OCI-LY1 (cell line): ENCODE measurements around the gene BRICD5.

Experiments
- H2AFZ ChIP-seq: fragments of 200-600 bp; sonication (generic), shearing (Covaris generic); 2 replicates; pipeline ENCODE4 v1.6.0; 2014; ENCODE audit warnings: antibody characterized with exemption, mild to moderate bottlenecking, low read length
- H3F3A ChIP-seq: fragments of 200-600 bp; sonication (generic), shearing (Covaris generic); 2 replicates; pipeline ENCODE4 v1.6.0; 2014; ENCODE audit warnings: mild to moderate bottlenecking, antibody characterized with exemption, low read length, moderate library complexity; ENCODE audit not compliant: insufficient read depth
- H3K27ac ChIP-seq: fragments of 200-600 bp; sonication (generic); 2 replicates; pipeline ENCODE4 v1.5.1; 2014; ENCODE audit warnings: low read length, mixed run types, mild to moderate bottlenecking, low read depth; ENCODE audit not compliant: poor library complexity, severe bottlenecking
- H3K27me3 ChIP-seq: fragments of 200-600 bp; sonication (generic); 2 replicates; pipeline ENCODE4 v1.6.0; 2014; ENCODE audit warnings: antibody characterized with exemption, mild to moderate bottlenecking, low read length, moderate library complexity; ENCODE audit not compliant: insufficient read depth
- H3K36me3 ChIP-seq: fragments of 200-600 bp; sonication (generic); 2 replicates; pipeline ENCODE4 v1.6.1; 2014; ENCODE audit warnings: mild to moderate bottlenecking, antibody characterized with exemption, low read length, moderate library complexity, mixed read lengths; ENCODE audit not compliant: insufficient read depth
- H3K4me1 ChIP-seq: fragments of 200-600 bp; sonication (generic); 2 replicates; pipeline ENCODE4 v1.5.1; 2014; ENCODE audit warnings: mild to moderate bottlenecking, low read length, moderate library complexity; ENCODE audit not compliant: insufficient read depth, severe bottlenecking
- H3K4me2 ChIP-seq: fragments of 200-600 bp; sonication (generic), shearing (Covaris generic); 2 replicates; pipeline ENCODE4 v1.6.1; 2014; ENCODE audit warnings: low read length
- H3K4me3 ChIP-seq: fragments of 200-600 bp; sonication (generic); 2 replicates; pipeline ENCODE4 v1.5.1; 2014; ENCODE audit warnings: low read length, low read depth, mild to moderate bottlenecking, mixed read lengths; ENCODE audit not compliant: poor library complexity, severe bottlenecking
- H3K79me2 ChIP-seq: fragments of 200-600 bp; shearing (Covaris generic); 2 replicates; pipeline ENCODE4 v1.6.1; 2016; ENCODE audit warnings: mixed run types, low read length, mixed read lengths; ENCODE audit not compliant: insufficient read depth
- H3K9ac ChIP-seq: fragments of 200-600 bp; sonication (generic), shearing (Covaris generic); 2 replicates; pipeline ENCODE4 v1.6.1; 2014; ENCODE audit warnings: mild to moderate bottlenecking, low read length, mixed read lengths
- H3K9me2 ChIP-seq: fragments of 200-600 bp; sonication (generic), shearing (Covaris generic); 2 replicates; pipeline ENCODE4 v1.6.1; 2014; ENCODE audit warnings: low read depth, mild to moderate bottlenecking, low read length, mixed read lengths
- H3K9me3 ChIP-seq: fragments of 200-600 bp; shearing (Covaris generic); 2 replicates; pipeline ENCODE4 v1.6.1; 2014; ENCODE audit warnings: low read length, mixed read lengths
- H4K20me1 ChIP-seq: fragments of 200-600 bp; sonication (generic), shearing (Covaris generic); 2 replicates; pipeline ENCODE4 v1.6.0; 2016; ENCODE audit warnings: mild to moderate bottlenecking, low read length; ENCODE audit not compliant: insufficient read depth
- EZH2 ChIP-seq: fragments of 200-600 bp; sonication (generic), shearing (Covaris generic); IDR thresholded peaks from 2 replicates; pipeline ENCODE4 v1.8.0; 2017; ENCODE audit warnings: borderline replicate concordance, mixed run types, mild to moderate bottlenecking, antibody characterized with exemption, low read length, moderate library complexity, mixed read lengths
- TF ChIP-seq, protein P1 (sequence below): fragments of 200-600 bp; sonication (generic), shearing (Covaris generic); IDR thresholded peaks from 2 replicates; pipeline ENCODE4 v1.5.1; 2017; ENCODE audit warnings: mild to moderate bottlenecking, antibody characterized with exemption, low read length, moderate library complexity, mixed read lengths

The BRICD5 gene

GRCh38 chr16:2206780-2207433 is 3.8 kb downstream of the BRICD5 start:
- peak overlapping the region; percentile 55 for H3K27ac ChIP-seq

DNA sequence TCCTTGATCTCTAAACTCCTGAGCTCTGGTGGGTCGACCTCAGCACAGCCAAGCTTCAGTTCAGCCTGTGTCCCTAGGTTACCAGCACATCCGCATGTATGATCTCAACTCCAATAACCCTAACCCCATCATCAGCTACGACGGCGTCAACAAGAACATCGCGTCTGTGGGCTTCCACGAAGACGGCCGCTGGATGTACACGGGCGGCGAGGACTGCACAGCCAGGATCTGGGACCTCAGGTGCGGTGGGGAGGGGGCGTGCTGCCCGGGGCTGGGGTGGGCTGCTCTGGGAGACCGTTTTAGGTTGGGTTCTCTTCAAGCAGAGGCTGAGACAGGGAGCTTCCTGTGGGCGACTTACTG is 4.3 kb downstream of the BRICD5 start:
- H3K36me3 ChIP-seq = peaks cover 33% of the 10 kb centered on the region; the same call in 1 of the 2 replicates
- no peaks in the 10 kb centered on the region for H3K9me3 ChIP-seq
- peaks cover 22% of the 10 kb centered on the region for H3K4me1 ChIP-seq
- peak overlapping the region; percentile 96 for H3K4me2 ChIP-seq
- no peaks in the 10 kb centered on the region for H4K20me1 ChIP-seq
- H3K79me2 ChIP-seq = no peaks in the 10 kb centered on the region
- no peaks in the 10 kb centered on the region for H3K9me2 ChIP-seq
- TF ChIP-seq EZH2 = no peak
- H3K9ac ChIP-seq = peak overlapping the region; percentile 96
- peak overlapping the region; percentile 55 for H3K27ac ChIP-seq
- H3K4me3 ChIP-seq = peak overlapping the region; percentile 90
- no peaks in the 10 kb centered on the region; the same call in 1 of the 2 replicates for H3F3A ChIP-seq
- H2AFZ ChIP-seq = no peak overlapping the region
- H3K27me3 ChIP-seq = no peaks in the 10 kb centered on the region

More at GRCh38 chr16:2206780-2207433, 3.8 kb downstream of the BRICD5 start:
- H3K9me3 ChIP-seq = no peaks in the 10 kb centered on the region
- H3K4me1 ChIP-seq = peaks cover 25% of the 10 kb centered on the region
- no peaks in the 10 kb centered on the region for H3K79me2 ChIP-seq
- peaks cover 33% of the 10 kb centered on the region; the same call in 1 of the 2 replicates for H3K36me3 ChIP-seq
- no peaks in the 10 kb centered on the region for H3K27me3 ChIP-seq
- H3F3A ChIP-seq = no peaks in the 10 kb centered on the region; the same call in 1 of the 2 replicates
- no peaks in the 10 kb centered on the region for H4K20me1 ChIP-seq
- TF ChIP-seq EZH2 = no peak
- TF ChIP-seq, protein P1, sequence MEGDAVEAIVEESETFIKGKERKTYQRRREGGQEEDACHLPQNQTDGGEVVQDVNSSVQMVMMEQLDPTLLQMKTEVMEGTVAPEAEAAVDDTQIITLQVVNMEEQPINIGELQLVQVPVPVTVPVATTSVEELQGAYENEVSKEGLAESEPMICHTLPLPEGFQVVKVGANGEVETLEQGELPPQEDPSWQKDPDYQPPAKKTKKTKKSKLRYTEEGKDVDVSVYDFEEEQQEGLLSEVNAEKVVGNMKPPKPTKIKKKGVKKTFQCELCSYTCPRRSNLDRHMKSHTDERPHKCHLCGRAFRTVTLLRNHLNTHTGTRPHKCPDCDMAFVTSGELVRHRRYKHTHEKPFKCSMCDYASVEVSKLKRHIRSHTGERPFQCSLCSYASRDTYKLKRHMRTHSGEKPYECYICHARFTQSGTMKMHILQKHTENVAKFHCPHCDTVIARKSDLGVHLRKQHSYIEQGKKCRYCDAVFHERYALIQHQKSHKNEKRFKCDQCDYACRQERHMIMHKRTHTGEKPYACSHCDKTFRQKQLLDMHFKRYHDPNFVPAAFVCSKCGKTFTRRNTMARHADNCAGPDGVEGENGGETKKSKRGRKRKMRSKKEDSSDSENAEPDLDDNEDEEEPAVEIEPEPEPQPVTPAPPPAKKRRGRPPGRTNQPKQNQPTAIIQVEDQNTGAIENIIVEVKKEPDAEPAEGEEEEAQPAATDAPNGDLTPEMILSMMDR = no peak
- H3K4me2 ChIP-seq = peak overlapping the region; percentile 96
- no peak overlapping the region for H2AFZ ChIP-seq
- H3K9ac ChIP-seq = peak overlapping the region; percentile 96
- H3K9me2 ChIP-seq = no peaks in the 10 kb centered on the region
- peak overlapping the region; percentile 90 for H3K4me3 ChIP-seq

DNA sequence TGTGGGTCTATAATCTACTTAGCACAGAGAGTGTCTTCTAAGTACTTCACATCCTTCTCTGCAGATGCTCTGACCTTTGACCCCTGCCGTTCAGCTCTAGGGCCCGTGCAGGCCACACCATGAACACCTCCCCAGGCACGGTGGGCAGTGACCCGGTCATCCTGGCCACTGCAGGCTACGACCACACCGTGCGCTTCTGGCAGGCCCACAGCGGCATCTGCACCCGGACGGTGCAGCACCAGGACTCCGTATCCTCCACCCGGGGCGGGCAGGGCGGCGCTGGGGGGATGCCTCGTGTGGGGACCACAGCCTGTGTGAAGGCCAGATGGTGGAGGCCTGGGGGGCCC is 4.7 kb downstream of the BRICD5 start:
- H3K27me3 ChIP-seq = peaks cover under 1% of the 10 kb centered on the region; the same call in 1 of the 2 replicates
- peak overlapping the region; percentile 96 for H3K9ac ChIP-seq
- peaks cover 33% of the 10 kb centered on the region; the same call in 1 of the 2 replicates for H3K36me3 ChIP-seq
- no peaks in the 10 kb centered on the region for H4K20me1 ChIP-seq
- no peaks in the 10 kb centered on the region; the same call in 1 of the 2 replicates for H3F3A ChIP-seq
- H3K4me1 ChIP-seq = peaks cover 22% of the 10 kb centered on the region
- no peaks in the 10 kb centered on the region for H3K9me3 ChIP-seq
- H3K4me3 ChIP-seq = peak overlapping the region; percentile 90
- no peak for TF ChIP-seq EZH2
- TF ChIP-seq, protein P1 = no peak
- no peak overlapping the region for H2AFZ ChIP-seq
- H3K9me2 ChIP-seq = no peaks in the 10 kb centered on the region
- H3K27ac ChIP-seq = peak overlapping the region; percentile 55
- peak overlapping the region; percentile 96 for H3K4me2 ChIP-seq
- no peaks in the 10 kb centered on the region for H3K79me2 ChIP-seq
